ENCODE measurements around the gene SETX.

Gene SETX

DNA sequence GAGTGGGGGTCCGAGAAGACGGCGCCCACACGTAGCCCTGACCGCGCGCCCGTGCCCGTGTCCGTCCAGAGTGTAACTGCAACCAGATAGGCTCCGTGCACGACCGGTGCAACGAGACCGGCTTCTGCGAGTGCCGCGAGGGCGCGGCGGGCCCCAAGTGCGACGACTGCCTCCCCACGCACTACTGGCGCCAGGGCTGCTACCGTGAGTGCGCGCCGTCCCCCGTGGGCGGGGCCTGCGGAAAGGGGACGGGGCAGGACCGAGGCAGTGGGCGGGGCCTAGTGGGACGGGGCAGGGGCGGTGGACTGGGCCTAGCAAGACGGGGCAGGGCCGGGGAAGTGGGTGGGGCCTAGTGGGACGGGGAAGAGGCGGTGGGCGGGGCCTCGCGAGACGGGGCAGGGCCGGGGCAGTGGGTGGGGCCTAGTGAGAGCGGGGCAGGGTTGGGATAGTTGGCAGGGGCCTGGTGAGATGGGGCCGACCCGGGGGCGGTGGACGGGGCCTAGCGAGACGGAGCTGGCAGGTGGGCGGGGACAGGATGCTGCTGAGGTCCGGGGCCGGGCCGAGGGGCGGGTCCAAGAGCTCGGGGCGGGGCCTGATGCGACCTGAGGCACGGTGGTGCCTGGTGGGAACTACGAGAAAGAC lies 113.8 kb downstream of the SETX start:
- no peak for DNase-seq (ENCODE audit: low read depth, low spot score)

DNA sequence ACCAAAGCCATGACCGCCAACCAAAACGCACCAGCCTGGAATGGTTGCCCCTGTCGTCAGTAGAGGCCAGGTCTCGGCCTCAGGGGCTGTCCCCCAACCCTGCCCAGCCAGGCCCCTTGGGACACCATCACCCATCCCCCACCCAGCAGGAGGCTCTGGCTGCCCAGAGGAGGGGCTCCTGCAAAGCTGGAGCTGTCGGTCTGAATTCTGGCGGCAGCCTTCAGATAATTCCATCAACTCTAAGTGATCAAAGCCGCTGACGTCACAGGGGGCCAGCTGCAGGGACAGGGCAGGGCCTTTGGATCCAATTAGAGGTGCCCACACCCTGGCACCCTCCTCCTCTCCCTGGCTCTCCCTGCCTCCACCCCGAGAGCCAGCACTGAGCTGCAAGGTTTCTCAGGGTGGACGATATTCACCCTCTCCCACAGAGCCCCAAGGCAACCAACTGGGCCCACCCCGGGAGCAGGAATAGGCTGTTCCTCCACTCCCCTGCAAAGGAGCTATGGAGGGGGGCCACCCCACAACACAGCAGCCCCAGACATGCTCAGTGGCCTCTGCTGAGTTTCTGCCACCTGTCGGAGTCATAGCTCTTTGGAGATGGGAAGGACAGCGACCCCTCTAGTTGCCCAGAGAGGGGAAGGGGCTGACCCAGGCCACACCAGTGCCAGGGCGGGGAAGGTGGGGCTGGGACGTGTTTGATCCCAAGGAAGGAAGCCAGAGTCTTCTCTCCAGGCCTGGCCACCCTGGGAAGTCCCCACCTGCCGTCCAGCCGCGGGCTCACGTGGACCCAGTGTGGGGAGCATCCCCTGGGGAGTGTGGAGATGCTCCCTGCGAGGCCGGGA lies 114.6 kb downstream of the SETX start:
- DNase-seq (ENCODE audit: low read depth, low spot score): no peak

DNA sequence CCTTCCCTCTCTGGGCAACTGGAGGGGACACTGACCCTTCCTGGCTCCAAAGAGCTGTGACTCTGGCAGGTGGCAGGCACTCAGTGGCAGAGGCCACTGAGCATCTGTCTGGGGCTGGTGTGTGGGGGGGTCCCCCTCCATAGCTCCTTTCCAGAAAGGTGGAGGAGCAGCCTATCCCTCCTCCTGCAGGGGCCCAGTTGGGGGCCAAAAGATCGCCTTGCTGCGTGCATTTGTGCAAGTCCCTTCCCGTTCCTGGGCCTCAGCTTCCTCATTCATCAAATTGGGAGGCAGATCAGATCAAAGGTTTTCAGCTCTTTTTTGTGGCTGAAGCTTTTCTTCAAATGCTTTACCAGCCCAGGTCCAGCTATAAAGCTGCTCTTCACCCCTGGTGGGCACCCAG lies 115.3 kb downstream of the SETX start:
- DNase-seq (ENCODE audit: low read depth, low spot score): no peak

DNA sequence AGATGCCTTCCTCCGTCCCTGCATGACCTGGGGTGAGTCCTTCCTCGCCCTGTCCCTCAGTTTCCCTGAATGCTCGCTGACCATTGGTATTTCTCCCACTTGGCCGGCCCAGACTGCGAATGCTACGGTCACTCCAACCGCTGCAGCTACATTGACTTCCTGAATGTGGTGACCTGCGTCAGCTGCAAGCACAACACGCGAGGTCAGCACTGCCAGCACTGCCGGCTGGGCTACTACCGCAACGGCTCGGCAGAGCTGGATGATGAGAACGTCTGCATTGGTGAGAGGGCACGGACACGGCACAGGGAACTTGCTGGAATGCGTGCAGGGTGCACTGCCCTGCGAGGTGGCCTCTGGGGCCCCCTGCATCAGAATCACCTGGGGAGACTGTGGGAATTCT lies 115.8 kb downstream of the SETX start:
- DNase-seq (ENCODE audit: low read depth, low spot score): no peak

DNA sequence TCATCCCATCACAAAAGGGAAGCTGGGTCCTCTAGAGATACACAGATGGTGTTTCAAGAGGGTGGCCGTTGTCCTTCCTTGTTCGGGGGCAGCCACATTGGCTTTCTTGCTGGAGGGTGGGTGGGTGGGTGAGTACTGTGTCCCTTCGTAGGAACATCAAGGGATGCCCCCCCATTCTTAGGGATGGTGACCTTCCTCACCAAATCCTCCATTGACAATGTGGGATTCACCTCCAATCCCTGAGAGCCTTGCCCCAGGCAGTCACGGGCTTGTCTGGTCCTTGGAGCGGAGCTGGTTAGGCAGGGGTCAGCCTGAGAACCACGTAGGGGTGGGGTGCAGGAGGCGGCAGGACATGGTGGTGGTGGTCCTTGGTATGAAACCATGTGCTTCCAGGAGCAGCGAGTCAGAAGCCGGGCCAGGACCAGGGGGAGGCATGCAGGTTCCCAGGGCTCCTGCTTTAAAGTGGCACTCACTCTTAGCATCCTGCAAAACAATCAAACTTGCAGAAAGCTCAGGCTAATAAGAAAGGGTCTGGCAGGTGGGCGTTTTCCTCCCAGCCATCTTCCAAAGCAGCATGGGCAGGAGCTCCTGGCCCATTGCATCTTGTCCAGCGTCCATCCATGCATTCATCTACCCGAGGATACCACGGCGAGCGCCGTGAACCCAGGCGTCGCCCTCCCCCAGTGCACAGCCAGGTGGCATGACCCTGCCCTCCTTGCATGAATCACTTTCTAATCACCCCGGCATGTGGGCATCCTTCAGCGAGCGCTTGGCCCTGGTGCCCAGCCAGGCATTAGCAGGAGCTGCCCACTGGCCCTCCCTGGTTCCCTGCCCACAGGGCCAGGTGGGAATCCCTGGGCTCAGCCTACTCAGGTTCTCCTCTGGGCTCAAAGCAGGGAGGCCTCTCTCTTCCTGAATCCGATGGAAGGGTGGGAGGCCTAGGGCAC lies 116.5 kb downstream of the SETX start:
- DNase-seq (ENCODE audit: low read depth, low spot score): no peak

DNA sequence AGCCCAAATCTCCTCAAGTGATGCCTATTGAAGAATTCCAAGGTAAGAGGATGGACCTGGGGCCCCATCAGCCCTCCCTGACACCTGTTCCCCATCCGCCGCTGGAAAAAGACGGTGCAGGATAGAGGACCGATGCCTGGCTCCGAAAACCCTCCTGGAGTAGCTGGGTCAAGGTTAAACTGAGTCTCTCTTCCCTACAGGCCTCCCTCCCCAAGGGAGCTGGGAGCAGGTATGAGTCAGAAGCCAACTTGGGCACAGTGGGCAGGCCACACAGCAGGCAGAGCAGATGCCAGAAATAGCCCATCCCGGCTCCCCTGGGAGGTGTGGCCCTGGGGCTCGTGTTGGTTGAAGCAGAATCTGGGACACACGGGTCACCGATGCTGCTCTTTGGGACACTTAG lies 117.3 kb downstream of the SETX start:
- no peak for DNase-seq (ENCODE audit: low read depth, low spot score)

DNA sequence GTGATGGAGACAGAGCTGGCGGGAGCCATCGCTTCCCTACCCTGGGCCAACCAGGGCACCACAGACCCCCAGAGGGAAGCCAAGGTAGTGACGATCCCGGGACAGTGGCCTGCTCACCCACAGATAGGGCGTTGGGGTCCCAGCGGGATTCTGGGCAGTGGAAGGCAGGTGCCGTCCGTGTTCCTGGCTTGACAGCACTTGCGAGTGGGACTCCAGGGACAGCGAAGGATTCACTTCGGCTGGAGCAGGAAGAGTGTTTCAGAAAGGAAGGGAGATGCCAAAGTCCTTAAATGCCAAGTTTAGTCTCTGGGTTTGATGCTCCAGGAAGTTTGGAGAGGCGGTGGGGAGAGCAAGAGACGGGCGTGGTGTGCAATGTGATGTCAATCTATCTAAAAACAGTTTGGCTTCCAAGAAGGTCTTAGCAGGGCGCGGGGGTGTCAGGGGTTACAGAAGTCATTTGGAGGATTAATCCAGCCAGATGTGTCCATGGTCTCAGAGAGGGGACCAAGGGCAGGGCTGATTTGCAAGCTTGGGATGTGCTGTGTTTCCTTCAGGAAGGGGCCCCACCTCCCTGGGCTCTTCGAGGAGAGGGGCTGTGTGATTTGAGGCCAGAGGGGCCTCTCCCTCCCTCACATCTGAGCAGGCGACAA lies 118.0 kb downstream of the SETX start:
- no peak for DNase-seq (ENCODE audit: low read depth, low spot score)

DNA sequence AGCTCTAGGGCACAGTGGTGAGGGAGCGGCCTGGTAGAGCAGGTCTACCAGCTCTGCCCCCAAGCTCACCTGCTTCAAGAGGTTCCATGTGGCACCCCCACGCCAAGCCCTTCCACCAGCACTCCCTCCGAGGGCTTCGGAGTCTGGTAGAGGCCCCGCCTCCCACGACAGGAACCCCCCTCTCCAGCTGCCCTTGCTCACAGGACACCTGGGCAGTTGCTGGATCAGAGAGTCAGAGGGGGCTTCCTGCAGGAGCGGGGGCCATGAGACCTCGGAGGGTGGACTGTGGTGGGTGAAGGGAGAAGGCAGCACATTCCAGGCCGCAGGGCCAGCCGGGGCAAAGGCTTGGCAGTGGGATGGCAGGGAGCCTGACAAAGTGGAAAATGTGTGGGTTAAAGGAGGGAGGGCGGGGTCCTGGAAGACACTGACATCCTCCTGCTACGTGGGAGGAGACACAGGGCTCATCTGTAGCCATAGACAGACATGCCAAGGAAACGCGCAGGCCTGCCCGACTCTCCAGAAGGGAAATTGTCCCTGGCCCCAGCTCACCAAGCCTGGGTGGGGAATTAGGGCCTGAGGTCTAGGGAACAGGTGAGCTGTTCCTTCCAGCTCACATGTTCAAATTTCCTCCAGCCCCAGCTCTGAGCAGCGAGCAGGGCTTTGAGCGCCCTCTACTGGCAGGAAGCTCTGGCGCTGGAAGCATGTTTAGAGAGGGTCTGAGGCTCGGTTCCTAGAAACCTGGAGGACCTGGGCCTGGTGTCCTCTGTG lies 118.7 kb downstream of the SETX start:
- DNase-seq (ENCODE audit: low read depth, low spot score): no peak

DNA sequence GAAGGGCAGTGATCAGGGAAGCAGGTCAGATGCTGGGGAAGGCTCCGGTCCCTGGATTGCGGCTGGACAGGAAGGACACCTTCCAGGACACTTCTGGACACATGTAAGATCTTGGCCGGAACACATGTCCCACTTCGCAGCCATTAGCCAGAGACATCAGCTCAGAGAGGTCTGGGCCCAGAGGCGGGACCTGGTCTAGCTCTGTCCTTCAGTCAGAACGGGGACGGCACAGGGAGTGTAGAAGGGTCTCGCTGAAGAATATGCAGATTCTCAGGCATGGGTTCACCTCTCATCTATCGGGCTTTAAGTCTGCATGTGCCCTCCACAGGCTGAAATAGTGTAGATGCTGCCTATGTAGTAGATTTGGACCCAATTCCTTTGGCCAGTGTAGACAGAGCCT lies 119.7 kb downstream of the SETX start:
- DNase-seq (ENCODE audit: low read depth, low spot score): no peak

DNA sequence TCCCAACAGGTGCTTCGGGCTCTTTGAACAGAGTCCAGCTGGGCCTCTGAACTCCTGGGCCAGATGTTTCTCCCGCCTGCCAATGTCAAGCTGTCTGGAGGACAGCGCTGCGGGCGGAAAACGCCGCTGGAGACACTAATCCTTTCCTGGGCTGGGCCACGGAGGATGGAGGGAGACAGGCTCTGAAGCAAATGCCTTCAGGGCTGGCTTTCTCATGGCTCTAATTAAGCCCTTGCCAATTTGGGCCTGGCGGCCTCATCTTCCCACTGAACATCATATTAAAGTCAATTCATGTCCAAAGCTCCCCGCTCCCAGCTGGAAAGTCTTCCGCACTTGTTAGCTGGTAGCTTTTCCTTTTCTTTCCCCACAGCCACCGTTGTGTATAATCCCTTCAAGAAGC lies 120.3 kb downstream of the SETX start:
- DNase-seq (ENCODE audit: low read depth, low spot score): no peak

DNA sequence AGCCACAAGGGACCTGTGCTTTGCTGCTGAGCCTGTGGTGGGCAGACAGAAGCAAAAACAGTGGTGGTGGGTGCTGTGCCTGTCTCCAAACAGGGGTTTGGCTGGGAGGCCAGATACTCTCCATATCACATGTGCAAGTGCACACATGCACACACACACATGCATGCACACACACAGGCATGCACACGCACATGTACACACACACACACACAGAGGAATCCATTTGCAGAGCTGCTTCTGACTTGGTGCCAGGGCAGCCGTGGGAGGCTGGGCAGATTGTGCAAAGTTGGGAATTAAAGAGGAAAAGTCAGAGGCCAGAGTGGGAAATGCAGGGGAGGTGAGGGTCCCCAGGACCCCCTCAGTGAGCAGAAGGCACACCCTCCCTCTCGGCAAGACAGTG lies 121.6 kb downstream of the SETX start:
- no peak for DNase-seq (ENCODE audit: low read depth, low spot score)

DNA sequence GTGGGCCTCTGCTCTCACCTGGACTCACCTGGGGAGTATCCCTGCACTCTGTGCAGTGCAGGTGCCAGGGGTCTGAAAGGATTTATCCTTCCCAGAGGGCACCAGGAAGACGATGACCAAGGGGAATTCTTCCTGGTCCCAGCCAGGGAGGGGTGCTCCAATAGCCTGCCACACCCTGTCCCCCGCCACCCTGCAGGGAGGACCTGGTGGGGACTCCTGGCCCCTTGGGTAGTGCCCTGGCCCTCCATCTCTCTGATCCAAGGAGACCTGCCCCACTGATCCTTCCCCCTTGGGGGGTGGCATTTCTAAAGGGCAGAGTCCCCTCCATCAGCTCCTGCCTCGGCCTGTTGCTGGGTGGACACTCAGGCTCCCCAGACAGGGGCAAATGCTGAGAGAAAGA lies 122.3 kb downstream of the SETX start:
- no peak for DNase-seq (ENCODE audit: low read depth, low spot score)

DNA sequence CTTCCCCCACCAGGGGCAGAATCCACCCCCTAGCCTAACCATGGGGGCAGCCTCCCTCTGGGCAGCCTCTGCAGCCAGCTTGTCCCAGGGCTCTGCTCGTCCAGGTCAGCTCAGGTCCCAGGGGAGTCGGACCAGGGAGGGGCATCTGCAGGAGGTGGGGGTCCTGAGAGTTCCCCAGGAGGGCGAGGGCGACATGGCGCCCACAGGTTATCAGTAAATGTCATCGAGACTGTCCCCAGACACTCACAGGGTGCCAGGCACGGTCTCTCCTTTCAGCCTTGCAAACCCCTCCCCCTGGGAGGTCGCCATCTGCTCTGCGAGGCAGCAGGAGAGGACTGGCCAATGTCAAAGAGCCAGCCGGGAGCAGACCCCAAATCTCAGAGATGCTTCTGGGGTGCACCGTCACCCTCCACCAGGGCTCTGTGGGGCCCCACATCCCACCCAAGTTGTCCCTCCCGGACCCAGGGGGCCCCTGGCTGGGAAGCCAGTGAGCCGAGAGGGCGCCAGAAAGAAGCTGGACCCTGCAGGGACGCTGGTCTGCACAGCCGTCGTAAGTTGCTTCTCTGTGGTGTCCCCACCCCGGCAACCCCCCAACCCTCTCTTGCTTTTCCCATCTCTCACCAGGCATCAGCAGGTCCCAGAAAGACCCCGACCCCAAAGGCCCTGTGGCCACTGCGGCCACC lies 123.6 kb downstream of the SETX start:
- no peak for DNase-seq (ENCODE audit: low read depth, low spot score)

DNA sequence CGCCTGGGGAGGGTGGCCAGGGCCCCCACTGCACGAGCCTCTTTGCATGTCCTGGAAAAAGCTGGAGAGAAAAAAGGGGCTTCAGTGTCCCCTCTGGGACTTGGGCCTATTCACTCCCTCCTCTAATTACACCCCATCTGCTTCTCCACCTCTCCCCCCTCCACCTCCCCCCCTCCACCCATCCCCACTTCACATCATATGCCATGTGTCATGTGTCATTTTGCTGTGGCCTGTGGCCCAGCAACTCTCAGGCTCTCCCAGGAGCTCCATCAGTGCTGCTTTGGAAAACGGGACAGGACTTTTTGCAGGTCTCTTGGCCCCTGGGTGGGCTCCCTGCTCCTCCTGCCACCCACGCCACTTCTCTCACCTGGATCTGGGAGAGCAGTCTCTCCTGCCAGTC lies 124.2 kb downstream of the SETX start:
- DNase-seq (ENCODE audit: low read depth, low spot score): no peak

DNA sequence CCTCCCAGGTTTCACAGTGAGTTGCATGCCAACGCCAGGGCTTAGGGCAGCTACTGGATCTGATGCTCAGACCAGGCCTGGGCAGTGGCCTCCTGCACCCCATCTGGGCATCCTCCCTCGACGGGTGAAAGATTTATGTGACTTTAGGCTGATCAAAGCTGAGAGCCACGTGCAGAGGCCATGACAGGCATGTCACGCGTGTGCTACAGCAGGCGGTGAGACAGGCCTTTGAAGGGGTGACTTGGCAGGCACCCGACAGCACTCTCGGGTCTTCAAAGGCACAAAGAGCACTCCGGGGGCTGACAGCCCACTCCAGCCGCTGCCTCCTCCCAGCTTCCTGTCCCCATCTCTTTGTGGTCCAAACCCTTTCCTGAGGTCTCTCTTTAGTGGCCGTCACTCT lies 126.7 kb downstream of the SETX start:
- no peak for DNase-seq (ENCODE audit: low read depth, low spot score)

DNA sequence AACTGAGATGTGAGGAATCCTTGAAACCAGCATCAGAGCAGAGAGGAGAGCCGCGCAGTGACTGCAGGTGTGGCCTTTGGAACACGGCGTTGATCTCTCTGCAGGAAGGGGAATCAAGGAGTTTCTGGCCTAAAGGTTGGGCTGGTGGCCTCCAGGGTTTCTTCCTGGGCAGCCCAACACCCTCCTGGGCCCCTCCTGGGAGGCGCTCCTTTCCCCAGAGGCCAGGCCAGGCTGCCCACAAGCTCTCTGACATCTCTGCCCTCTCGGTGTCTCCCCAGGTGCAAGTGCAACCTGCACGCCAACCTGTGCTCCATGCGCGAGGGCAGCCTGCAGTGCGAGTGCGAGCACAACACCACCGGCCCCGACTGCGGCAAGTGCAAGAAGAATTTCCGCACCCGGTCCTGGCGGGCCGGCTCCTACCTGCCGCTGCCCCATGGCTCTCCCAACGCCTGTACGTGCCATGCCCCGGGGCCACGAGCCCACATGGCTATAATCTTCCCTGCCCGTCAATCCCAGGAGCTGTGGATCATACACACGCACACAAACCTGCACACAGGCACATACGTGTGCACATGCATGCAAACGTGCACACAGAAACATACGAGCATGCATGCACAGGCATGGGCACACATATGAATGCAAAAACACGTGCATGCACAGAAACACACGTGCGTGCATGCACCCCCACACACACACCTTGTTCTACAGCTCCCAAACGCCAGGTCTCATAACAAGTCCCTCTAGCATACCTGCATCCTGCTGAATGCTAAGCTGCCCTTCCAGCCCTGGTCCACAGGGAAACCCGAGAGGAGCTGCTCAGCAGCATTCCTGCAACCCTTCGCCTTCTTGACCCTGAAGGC lies 128.0 kb downstream of the SETX start:
- DNase-seq (ENCODE audit: low read depth, low spot score): no peak

DNA sequence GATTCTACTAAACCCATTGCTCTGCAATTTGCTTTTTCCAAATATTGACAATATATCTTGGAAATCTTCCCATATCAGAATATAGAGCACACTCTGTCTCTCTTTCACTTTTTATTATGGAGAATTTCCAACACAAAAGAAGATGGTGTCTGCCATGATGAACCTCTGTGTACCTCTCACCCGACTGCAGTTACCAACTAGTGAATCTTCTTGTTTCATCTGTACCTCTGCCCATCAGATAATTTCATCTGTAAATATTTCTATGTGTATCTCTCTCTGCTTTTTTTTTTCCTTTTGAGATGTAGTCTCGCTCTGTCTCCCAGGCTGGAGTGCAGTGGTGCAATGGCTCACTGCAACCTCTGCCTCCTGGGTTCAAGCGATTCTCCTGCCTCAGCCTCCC lies 130.1 kb downstream of the SETX start:
- no peak for DNase-seq (ENCODE audit: low read depth, low spot score)

DNA sequence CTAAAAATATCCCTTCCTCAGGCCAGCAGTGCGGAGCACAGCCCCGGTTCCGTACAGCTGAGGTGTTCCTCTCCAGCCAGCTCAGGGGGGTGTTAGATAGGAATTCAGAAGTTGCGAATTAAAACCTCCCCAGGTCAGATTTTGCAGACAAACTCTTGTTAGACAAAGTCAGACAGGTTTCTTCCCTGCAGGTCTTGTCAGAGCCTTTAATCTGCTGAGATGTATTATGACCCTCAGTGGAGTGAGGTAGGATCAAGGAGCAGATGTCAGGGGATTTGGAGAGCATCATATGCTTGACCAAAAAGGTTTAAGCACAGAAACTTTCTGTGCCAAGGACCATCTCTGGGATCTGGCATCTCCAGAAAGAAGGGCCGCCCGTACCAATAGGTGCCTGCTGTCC lies 132.8 kb downstream of the SETX start:
- no peak for DNase-seq (ENCODE audit: low read depth, low spot score)

DNA sequence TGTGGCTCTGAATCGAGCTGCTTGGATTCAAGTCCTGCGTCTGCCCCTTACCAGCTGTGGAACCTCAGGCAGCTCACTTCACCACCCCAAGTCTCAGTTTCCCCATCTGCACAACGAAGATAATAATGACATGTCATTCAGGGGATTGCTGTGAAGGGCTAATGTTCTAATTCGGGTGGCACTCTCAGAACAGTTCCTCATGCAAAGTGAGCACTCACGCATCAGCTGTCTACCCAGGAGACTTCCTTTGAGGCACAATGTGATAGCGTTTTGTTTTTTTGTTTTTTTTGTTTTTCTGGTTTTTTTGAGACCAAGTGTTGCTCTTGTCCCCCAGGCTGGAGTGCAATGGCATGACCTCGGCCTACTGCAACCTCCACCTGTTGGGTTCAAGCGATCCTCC lies 136.6 kb downstream of the SETX start:
- DNase-seq (ENCODE audit: low read depth, low spot score): no peak

Data from smooth muscle cell of the brain vasculature (primary cell).